PC-3 (cell line): ENCODE data around the gene NTPCR. TPM values are rescaled to one million over a fixed set of nuclear protein-coding genes. Genes with fewer than 3 reads are reported as not detected.
A peak's percentile ranks its signal among the peaks of the same experiment; 100 is the strongest.

Experiments used
- ATAC-seq: fragments of 200-7000 bp; cut with Tn5 transposase; 2 replicates; pipeline ENCODE4 v1.9.1; 2020; ENCODE audit warnings: mild to moderate bottlenecking, moderate library complexity
- BruUV-seq: library from RNA; stranded (reverse); fragments of 400-500 nt; replicated peaks from 2 replicates; lab custom pipeline; 2021; lab: Mats Ljungman, UMichigan
- CTCF ChIA-PET: fragments of 300-600 bp; sonication (Branson Sonifier 250); formaldehyde crosslinking; loops from one replicate; lab custom pipeline; 2022; ENCODE audit warnings: antibody characterized with exemption; lab: Charles Lee
- POLR2A ChIA-PET: fragments of 300-600 bp; sonication (Branson Sonifier 250); formaldehyde crosslinking; loops from one replicate; lab custom pipeline; 2022; ENCODE audit warnings: antibody characterized with exemption; ENCODE audit not compliant: unreplicated experiment; lab: Charles Lee
- DNase-seq: peaks from one replicate; pipeline ENCODE4 v3.0.0-alpha.2; 2015
- H2AFZ ChIP-seq: fragments of 300-600 bp; sonication (generic); 2 replicates; pipeline ENCODE4 v1.6.0; 2016; ENCODE audit warnings: antibody characterized with exemption, low read length
- H3F3A ChIP-seq: fragments of 300-600 bp; sonication (generic); one replicate; pipeline ENCODE4 v1.6.0; 2017; ENCODE audit warnings: antibody characterized with exemption, low read length, control low read depth, mild to moderate bottlenecking; ENCODE audit not compliant: unreplicated experiment
- H3K27ac ChIP-seq: fragments of 300-600 bp; sonication (generic); 2 replicates; pipeline ENCODE4 v1.5.1; 2016; ENCODE audit warnings: mild to moderate bottlenecking, low read length
- H3K27me3 ChIP-seq: fragments of 300-600 bp; sonication (generic); 2 replicates; pipeline ENCODE4 v1.6.1; 2016; ENCODE audit warnings: low read length, mixed read lengths
- H3K36me3 ChIP-seq: fragments of 300-600 bp; sonication (generic); 2 replicates; pipeline ENCODE4 v1.6.1; 2016; ENCODE audit warnings: low read depth, mixed run types, low read length, mixed read lengths
- H3K4me1 ChIP-seq: fragments of 300-600 bp; sonication (generic); 2 replicates; pipeline ENCODE4 v1.5.1; 2016; ENCODE audit warnings: low read length; ENCODE audit not compliant: insufficient read depth
- H3K4me2 ChIP-seq: fragments of 300-600 bp; sonication (generic); 2 replicates; pipeline ENCODE4 v1.6.0; 2016; ENCODE audit warnings: low read length
- H3K4me3 ChIP-seq: fragments of 300-600 bp; sonication (generic); 2 replicates; pipeline ENCODE4 v1.5.1; 2016; ENCODE audit warnings: mild to moderate bottlenecking, low read length, mixed read lengths
- H3K79me2 ChIP-seq: fragments of 300-600 bp; sonication (generic); 2 replicates; pipeline ENCODE4 v1.6.1; 2017; ENCODE audit warnings: low read length, mixed read lengths
- H3K9ac ChIP-seq: fragments of 300-600 bp; sonication (generic); 2 replicates; pipeline ENCODE4 v1.6.0; 2016; ENCODE audit warnings: mild to moderate bottlenecking, low read length
- H3K9me2 ChIP-seq: fragments of 300-600 bp; sonication (generic); replicated peaks from 2 replicates; pipeline ENCODE4 v1.6.1; 2016; ENCODE audit warnings: mixed run types, low read length, mixed read lengths
- H3K9me3 ChIP-seq: fragments of 300-600 bp; sonication (generic); 2 replicates; pipeline ENCODE4 v1.6.1; 2016; ENCODE audit warnings: low read length, mixed read lengths
- H4K20me1 ChIP-seq: fragments of 300-600 bp; sonication (generic); 2 replicates; pipeline ENCODE4 v1.6.1; 2016; ENCODE audit warnings: low read length, mixed read lengths
- CTCF ChIP-seq: fragments of 300-600 bp; sonication (generic); conservative IDR thresholded peaks from 2 replicates; pipeline ENCODE4 v1.5.1; 2017; ENCODE audit warnings: antibody characterized with exemption, low read depth, mild to moderate bottlenecking, low read length
- EZH2 ChIP-seq: fragments of 300-600 bp; sonication (generic); IDR thresholded peaks from one replicate; pipeline ENCODE4 v1.6.1; 2017; ENCODE audit warnings: antibody characterized with exemption, mild to moderate bottlenecking, low read length; ENCODE audit not compliant: unreplicated experiment
- EZH2phosphoT487 ChIP-seq: fragments of 300-600 bp; sonication (generic); IDR thresholded peaks from 2 replicates; pipeline ENCODE4 v1.6.1; 2018; ENCODE audit warnings: mild to moderate bottlenecking, antibody characterized with exemption, low read length, borderline replicate concordance
- intact Hi-C: fragments of 100-400 bp; cut with micrococcal nuclease; formaldehyde crosslinking; loops from 2 replicates; pipeline ENCODE4 v1.9.0; 2023
- total RNA-seq: library from RNA; depleted of rRNA; stranded (reverse); fragments of >200 nt; gene quantifications from 2 replicates; pipeline ENCODE4 v1.2.3, GENCODE V29; 2014

Gene NTPCR
- total RNA-seq, 1 experiment from 2014 or later, result 43.1 TPM

- H3K9ac ChIP-seq, result no peak overlapping the region
- H3K27me3 ChIP-seq, result no peaks in the 10 kb centered on the region
- no peak overlapping the region for H2AFZ ChIP-seq
- BruUV-seq, result no TSS peak
- no peaks in the 10 kb centered on the region for H3K9me3 ChIP-seq
- peak; percentile 87 for ATAC-seq
- peak; percentile 87 for DNase-seq
- intact Hi-C loops, result loop anchor here (1.0 kb wide), 2 partner anchors 147 to 395 kb away; partner anchors contain the start of gene SIPA1L2
- H3K4me1 ChIP-seq, result peaks cover 18% of the 10 kb centered on the region
- no peaks in the 10 kb centered on the region for H3K9me2 ChIP-seq
- CTCF ChIA-PET, result interaction anchor here (0.6 to 1.1 kb wide), 3 partner anchors 88 to 396 kb away, joined by 3 to 8 read pairs (median 5); partner anchors contain the start of gene SIPA1L2
- TF ChIP-seq EZH2, result no peak
- TF ChIP-seq CTCF, result peak; percentile 32; the same call in 1 of the 2 replicates
- TF ChIP-seq EZH2phosphoT487, result no peak
- no peaks in the 10 kb centered on the region for H3K36me3 ChIP-seq
- no peaks in the 10 kb centered on the region for H3F3A ChIP-seq
- H3K4me3 ChIP-seq, result no peak overlapping the region
- H3K27ac ChIP-seq, result peak overlapping the region; percentile 59
- H3K4me2 ChIP-seq, result peak overlapping the region; percentile 30
- no peaks in the 10 kb centered on the region for H3K79me2 ChIP-seq
- H4K20me1 ChIP-seq, result no peaks in the 10 kb centered on the region
- POLR2A ChIA-PET, result interaction anchor here (0.6 kb wide), 2 partner anchors 259 to 269 kb away, joined by 3 read pairs; no protein-coding TSS in a partner anchor
These were observed 75.2 kb downstream of the NTPCR start for GRCh38 chr1:233025567-233025966.

GRCh38 chr1:233027046-233027445 lies 76.6 kb downstream of the NTPCR start:
- DNase-seq (no peak), ATAC-seq (no peak)
- no peaks in the 10 kb centered on the region for H3K79me2 ChIP-seq
- TF ChIP-seq CTCF, result no peak
- no peak overlapping the region for H2AFZ ChIP-seq
- intact Hi-C loops, result no loop called here
- ChIA-PET POLR2A (no interaction called here), CTCF (no interaction called here)
- H3K4me3 ChIP-seq, result no peak overlapping the region
- H3K9me2 ChIP-seq, result no peaks in the 10 kb centered on the region
- H3F3A ChIP-seq, result no peaks in the 10 kb centered on the region
- no peaks in the 10 kb centered on the region for H3K9me3 ChIP-seq
- no peak overlapping the region for H3K27ac ChIP-seq
- H3K9ac ChIP-seq, result no peak overlapping the region
- H4K20me1 ChIP-seq, result no peaks in the 10 kb centered on the region
- BruUV-seq, result no TSS peak
- no peaks in the 10 kb centered on the region for H3K36me3 ChIP-seq
- H3K27me3 ChIP-seq, result no peaks in the 10 kb centered on the region
- H3K4me2 ChIP-seq, result no peak overlapping the region
- peaks cover 18% of the 10 kb centered on the region for H3K4me1 ChIP-seq

GRCh38 chr1:233031521-233031920 lies 81.1 kb downstream of the NTPCR start:
- Histone ChIP-seq H3K9ac (no peak overlapping the region), H3K36me3 (no peaks in the 10 kb centered on the region), H2AFZ (no peak overlapping the region), H4K20me1 (no peaks in the 10 kb centered on the region), H3K27me3 (no peaks in the 10 kb centered on the region), H3K27ac (no peak overlapping the region), H3K4me2 (no peak overlapping the region), H3K4me1 (no peaks in the 10 kb centered on the region), H3K4me3 (no peak overlapping the region), H3K9me3 (no peaks in the 10 kb centered on the region), H3K79me2 (no peaks in the 10 kb centered on the region), H3K9me2 (no peaks in the 10 kb centered on the region), H3F3A (no peaks in the 10 kb centered on the region)
- DNase-seq (no peak), ATAC-seq (no peak)
- ChIA-PET POLR2A (no interaction called here), CTCF (no interaction called here)
- BruUV-seq, result no TSS peak
- intact Hi-C loops, result no loop called here
- TF ChIP-seq EZH2phosphoT487 (no peak), CTCF (no peak), EZH2 (no peak)
